DOHH2 (cell line): ENCODE results near the gene CAPN14.

Experiments used
- H3F3A ChIP-seq: fragments of 200-600 bp; sonication (generic), shearing (Covaris generic); 2 replicates; pipeline ENCODE4 v1.6.0; 2016; ENCODE audit warnings: antibody characterized with exemption, mild to moderate bottlenecking; ENCODE audit not compliant: control insufficient read depth, insufficient read depth
- H3K27ac ChIP-seq: fragments of 200-600 bp; sonication (generic); 2 replicates; pipeline ENCODE4 v1.5.1; 2014; ENCODE audit warnings: low read depth, mild to moderate bottlenecking, low read length, moderate library complexity
- H3K27me3 ChIP-seq: fragments of 200-600 bp; sonication (generic); 2 replicates; pipeline ENCODE4 v1.6.1; 2014; ENCODE audit warnings: mild to moderate bottlenecking, low read length, mixed read lengths; ENCODE audit not compliant: control insufficient read depth
- H3K36me3 ChIP-seq: fragments of 200-600 bp; sonication (generic); 2 replicates; pipeline ENCODE4 v1.6.1; 2014; ENCODE audit warnings: mild to moderate bottlenecking, low read length, moderate library complexity, mixed read lengths; ENCODE audit not compliant: control insufficient read depth
- H3K4me1 ChIP-seq: fragments of 200-600 bp; sonication (generic); 2 replicates; pipeline ENCODE4 v1.6.1; 2014; ENCODE audit warnings: mild to moderate bottlenecking, low read length, mixed read lengths; ENCODE audit not compliant: control insufficient read depth
- H3K4me2 ChIP-seq: fragments of 200-600 bp; sonication (generic); 2 replicates; pipeline ENCODE4 v1.6.0; 2014; ENCODE audit warnings: mild to moderate bottlenecking, low read length, moderate library complexity
- H3K4me3 ChIP-seq: fragments of 200-600 bp; sonication (generic); 2 replicates; pipeline ENCODE4 v1.5.1; 2014; ENCODE audit warnings: mild to moderate bottlenecking, low read length, mixed read lengths
- H3K79me2 ChIP-seq: fragments of 200-600 bp; sonication (generic); 2 replicates; pipeline ENCODE4 v1.6.1; 2014; ENCODE audit warnings: mild to moderate bottlenecking, low read length, mixed read lengths; ENCODE audit not compliant: control insufficient read depth
- H3K9me2 ChIP-seq: fragments of 200-600 bp; sonication (generic); replicated peaks from 2 replicates; pipeline ENCODE4 v1.6.1; 2014; ENCODE audit warnings: mild to moderate bottlenecking, low read length, mixed read lengths; ENCODE audit not compliant: control insufficient read depth
- H3K9me3 ChIP-seq: fragments of 200-600 bp; sonication (generic); 2 replicates; pipeline ENCODE4 v1.6.1; 2014; ENCODE audit warnings: antibody characterized with exemption, low read length, mixed read lengths; ENCODE audit not compliant: control insufficient read depth, insufficient read depth
- H4K20me1 ChIP-seq: fragments of 200-600 bp; sonication (generic); 2 replicates; pipeline ENCODE4 v1.6.0; 2014; ENCODE audit warnings: low read depth, mild to moderate bottlenecking, antibody characterized with exemption, low read length, moderate library complexity; ENCODE audit not compliant: control insufficient read depth, insufficient read depth
- CTCF ChIP-seq: fragments of 200-600 bp; sonication (generic); IDR thresholded peaks from one replicate; pipeline ENCODE4 v1.5.1; 2014; ENCODE audit warnings: antibody characterized with exemption, mild to moderate bottlenecking, low read depth, low read length; ENCODE audit not compliant: poor library complexity, severe bottlenecking
- EZH2phosphoT487 ChIP-seq: fragments of 200-600 bp; sonication (generic); IDR thresholded peaks from 2 replicates; pipeline ENCODE4 v1.6.1; 2017; ENCODE audit warnings: borderline replicate concordance, mild to moderate bottlenecking, antibody characterized with exemption, low read length, moderate library complexity, mixed read lengths

The CAPN14 gene

GRCh38 chr2:31170071-31170698 lies 47.1 kb downstream of the CAPN14 start:
- TF ChIP-seq EZH2phosphoT487 (no peak), CTCF (peak; percentile 89)
- Histone ChIP-seq H4K20me1 (no peaks in the 10 kb centered on the region), H3F3A (no peaks in the 10 kb centered on the region), H3K9me3 (no peaks in the 10 kb centered on the region), H3K27me3 (peaks cover 16% of the 10 kb centered on the region), H3K9me2 (no peaks in the 10 kb centered on the region), H3K79me2 (no peaks in the 10 kb centered on the region), H3K4me3 (no peak overlapping the region), H3K36me3 (no peaks in the 10 kb centered on the region), H3K4me2 (no peak overlapping the region), H3K4me1 (peaks cover 1% of the 10 kb centered on the region), H3K27ac (no peak overlapping the region)

GRCh38 chr2:31168291-31168690 lies 49.0 kb downstream of the CAPN14 start:
- no peaks in the 10 kb centered on the region for H3K79me2 ChIP-seq
- no peaks in the 10 kb centered on the region for H3K36me3 ChIP-seq
- peaks cover 11% of the 10 kb centered on the region for H3K4me1 ChIP-seq
- H3K9me2 ChIP-seq, result no peaks in the 10 kb centered on the region
- H3K27ac ChIP-seq, result no peak overlapping the region
- peaks cover 16% of the 10 kb centered on the region for H3K27me3 ChIP-seq
- no peak overlapping the region for H3K4me3 ChIP-seq
- TF ChIP-seq CTCF, result no peak
- no peak for TF ChIP-seq EZH2phosphoT487
- no peaks in the 10 kb centered on the region for H3K9me3 ChIP-seq
- H3K4me2 ChIP-seq, result no peak overlapping the region
- no peaks in the 10 kb centered on the region for H3F3A ChIP-seq
- H4K20me1 ChIP-seq, result no peaks in the 10 kb centered on the region

- H3K4me2 ChIP-seq, result no peak overlapping the region
- TF ChIP-seq CTCF (no peak), EZH2phosphoT487 (no peak)
- no peaks in the 10 kb centered on the region for H4K20me1 ChIP-seq
Measured at GRCh38 chr2:31166925-31167324, 50.4 kb downstream of the CAPN14 start.

More at GRCh38 chr2:31166925-31167324, 50.4 kb downstream of the CAPN14 start:
- Histone ChIP-seq H3K27me3 (peaks cover 13% of the 10 kb centered on the region), H3F3A (no peaks in the 10 kb centered on the region), H3K36me3 (no peaks in the 10 kb centered on the region), H3K9me3 (no peaks in the 10 kb centered on the region), H3K4me3 (no peak overlapping the region), H3K79me2 (no peaks in the 10 kb centered on the region), H3K9me2 (no peaks in the 10 kb centered on the region), H3K4me1 (peaks cover 23% of the 10 kb centered on the region), H3K27ac (no peak overlapping the region)
